A673 (cell line): ENCODE results near the gene SNX19.

ENCODE experiments used
- EZH2 ChIP-seq: fragments of 200-600 bp; sonication (generic); IDR thresholded peaks from 2 replicates; pipeline ENCODE4 v1.6.1; 2017; ENCODE audit warnings: borderline replicate concordance, low read depth, mild to moderate bottlenecking, mixed read lengths, antibody characterized with exemption, low read length; ENCODE audit not compliant: poor library complexity, severe bottlenecking
- TF ChIP-seq, protein P1 (sequence below): fragments of 300-800, 200-600 bp; sonication (generic); conservative IDR thresholded peaks from 2 replicates; pipeline ENCODE4 v1.5.1; 2017; ENCODE audit warnings: low read depth, mild to moderate bottlenecking, antibody characterized with exemption, low read length, moderate library complexity, mixed read lengths

DNA sequence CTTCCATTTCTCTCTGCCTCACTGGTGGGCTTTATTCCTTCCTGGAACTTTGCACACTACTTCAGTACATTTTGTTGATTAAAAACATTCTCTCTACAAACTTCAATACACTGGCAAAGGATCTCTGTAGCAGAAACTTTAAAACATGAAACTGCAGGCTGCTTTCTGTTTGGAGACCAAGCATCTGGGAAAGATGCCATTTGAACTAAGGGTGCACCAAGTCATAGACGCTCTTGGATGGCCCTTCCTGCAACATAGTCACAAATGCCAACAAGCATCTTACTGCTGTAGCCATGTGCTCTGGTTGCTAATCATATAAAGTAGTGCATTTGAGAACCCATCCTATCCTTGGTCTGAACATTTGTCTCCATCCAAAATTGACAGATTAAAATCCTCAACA is 56.4 kb downstream of the SNX19 start:
- TF ChIP-seq, protein P1, sequence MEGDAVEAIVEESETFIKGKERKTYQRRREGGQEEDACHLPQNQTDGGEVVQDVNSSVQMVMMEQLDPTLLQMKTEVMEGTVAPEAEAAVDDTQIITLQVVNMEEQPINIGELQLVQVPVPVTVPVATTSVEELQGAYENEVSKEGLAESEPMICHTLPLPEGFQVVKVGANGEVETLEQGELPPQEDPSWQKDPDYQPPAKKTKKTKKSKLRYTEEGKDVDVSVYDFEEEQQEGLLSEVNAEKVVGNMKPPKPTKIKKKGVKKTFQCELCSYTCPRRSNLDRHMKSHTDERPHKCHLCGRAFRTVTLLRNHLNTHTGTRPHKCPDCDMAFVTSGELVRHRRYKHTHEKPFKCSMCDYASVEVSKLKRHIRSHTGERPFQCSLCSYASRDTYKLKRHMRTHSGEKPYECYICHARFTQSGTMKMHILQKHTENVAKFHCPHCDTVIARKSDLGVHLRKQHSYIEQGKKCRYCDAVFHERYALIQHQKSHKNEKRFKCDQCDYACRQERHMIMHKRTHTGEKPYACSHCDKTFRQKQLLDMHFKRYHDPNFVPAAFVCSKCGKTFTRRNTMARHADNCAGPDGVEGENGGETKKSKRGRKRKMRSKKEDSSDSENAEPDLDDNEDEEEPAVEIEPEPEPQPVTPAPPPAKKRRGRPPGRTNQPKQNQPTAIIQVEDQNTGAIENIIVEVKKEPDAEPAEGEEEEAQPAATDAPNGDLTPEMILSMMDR: no peak
- no peak for TF ChIP-seq EZH2
